Upper lobe of left lung (tissue), 6 donors: Measurements from ENCODE around the gene B3GALT5. TPM values are rescaled to one million over a fixed set of nuclear protein-coding genes. Genes with fewer than 3 reads are reported as not detected.

Experiments
- ATAC-seq, 2 donors: fragments of 200-7000 bp; cut with Tn5 transposase; one replicate each; pipeline ENCODE4 v1.9.1; 2022; ENCODE audit warnings: mild to moderate bottlenecking in 2 of 2, moderate library complexity in 2 of 2; ENCODE audit not compliant: low FRiP score in 2 of 2
- DNase-seq, 2 donors: peaks; one replicate each; pipeline ENCODE4 v3.0.0-alpha.2; 2019 to 2020
- H3K27ac ChIP-seq, 4 donors: fragments of 200-600 bp; sonication (generic); one replicate each; pipeline ENCODE4 v1.5.1; 2016 to 2019
- H3K27me3 ChIP-seq, 4 donors: fragments of 200-600 bp; sonication (generic); one replicate each; pipeline ENCODE4 v1.5.1; 2017 to 2019
- H3K36me3 ChIP-seq, 4 donors: fragments of 200-600 bp; sonication (generic); one replicate each; pipeline ENCODE4 v1.5.1; 2016 to 2019
- H3K4me1 ChIP-seq, 4 donors: fragments of 200-600 bp; sonication (generic); one replicate each; pipeline ENCODE4 v1.5.1; 2018 to 2019
- H3K4me3 ChIP-seq, 4 donors: fragments of 200-600 bp; sonication (generic); one replicate each; pipeline ENCODE4 v1.5.1; 2017 to 2019; ENCODE audit warnings: mild to moderate bottlenecking in 2 of 4, moderate library complexity in 1 of 4
- H3K9me3 ChIP-seq, 4 donors: fragments of 200-600 bp; sonication (generic); one replicate each; pipeline ENCODE4 v1.5.1; 2018 to 2019
- CTCF ChIP-seq, 6 experiments: fragments of 450-650 bp in 4 of 6; fragments of 200-600 bp in 2 of 6; sonication (generic) in 2 of 6; IDR thresholded peaks; one replicate each; pipeline ENCODE4 v1.5.1; 2016 to 2019; ENCODE audit warnings: antibody characterized with exemption in 6 of 6
- EP300 ChIP-seq, 4 donors: sonication (generic); formaldehyde crosslinking; IDR thresholded peaks; one replicate each; pipeline ENCODE4 v1.5.1; 2017; ENCODE audit warnings: antibody characterized with exemption in 4 of 4, control low read depth in 2 of 4
- POLR2A ChIP-seq, 4 donors: fragments of 450-650 bp; IDR thresholded peaks; one replicate each; pipeline ENCODE4 v1.5.1; 2016 to 2017; ENCODE audit warnings: antibody characterized with exemption in 4 of 4, mild to moderate bottlenecking in 2 of 4
- POLR2AphosphoS5 ChIP-seq, 2 donors: sonication (generic); formaldehyde crosslinking; IDR thresholded peaks; one replicate each; pipeline ENCODE4 v1.5.1; 2017; ENCODE audit warnings: antibody characterized with exemption in 2 of 2
- WGBS, 2 donors: methylation state at CpG; one replicate each; pipeline ENCODE4 v1.1.5; 2017 to 2018; 5-methylcytosine and 5-hydroxymethylcytosine counted together
- total RNA-seq, 6 donors: library from RNA; depleted of rRNA in 4 of 6; stranded (reverse); fragments of >200 nt in 4 of 6; gene quantifications; one replicate each; pipeline versions ENCODE4 v1.1.0 to v1.2.1, GENCODE V29; 2016 to 2021
- donor health status: DM: no; HTN: no; CAD: no; lungs with moderate emphysema.
- donor health status: DM: no; HTN: yes; CAD: no; lungs with severe emphysema.

Gene B3GALT5
- total RNA-seq, 6 donors from 2014 or later, result under 0.01 to 0.71 (median 0.09) TPM; not detected in 1

- Histone ChIP-seq H3K4me1 (peaks cover 0 to 2% (median 1%) of the 10 kb centered on the region in 4 donors), H3K27ac (no peak overlapping the region), H3K36me3 (no peaks in the 10 kb centered on the region), H3K9me3 (no peaks in the 10 kb centered on the region), H3K27me3 (no peaks in the 10 kb centered on the region), H3K4me3 (no peak overlapping the region)
- no peak for TF ChIP-seq EP300 (IDR thresholded peaks at IDR 0.05)
- TF ChIP-seq CTCF (IDR thresholded peaks at IDR 0.05), result no peak
- no peak for TF ChIP-seq POLR2AphosphoS5 (IDR thresholded peaks at IDR 0.05)
- no peak for TF ChIP-seq POLR2A (IDR thresholded peaks at IDR 0.05)
- WGBS, 2 donors, result 71 to 73% methylated on average over 7 to 10 of the region's 10 CpGs
- ATAC-seq, result peak in 1 of 2 donors; percentile 4
- no peak for DNase-seq
These were observed 62.1 kb downstream of the B3GALT5 start for GRCh38 chr21:39674801-39675200.

- Histone ChIP-seq H3K4me3 (no peak overlapping the region), H3K36me3 (no peaks in the 10 kb centered on the region), H3K4me1 (peaks cover 0 to 2% (median 1%) of the 10 kb centered on the region in 4 donors), H3K27me3 (no peaks in the 10 kb centered on the region), H3K27ac (peak overlapping the region in 3 of 4 donors; percentile 35 to 68 (median 59)), H3K9me3 (no peaks in the 10 kb centered on the region)
- no peak for TF ChIP-seq POLR2A (IDR thresholded peaks at IDR 0.05)
- 88 to 89% methylated on average over 12 of the region's 12 CpGs for WGBS, 2 donors
- ATAC-seq (no peak), DNase-seq (no peak)
These were observed 62.9 kb downstream of the B3GALT5 start for GRCh38 chr21:39675590-39675989.

GRCh38 chr21:39675993-39676661, 63.4 kb downstream of the B3GALT5 start:
- peaks cover 0 to 2% (median 1%) of the 10 kb centered on the region in 4 donors for H3K4me1 ChIP-seq
- H3K9me3 ChIP-seq, result no peaks in the 10 kb centered on the region
- ATAC-seq, result peak in 1 of 2 donors; percentile 29
- H3K4me3 ChIP-seq, result no peak overlapping the region
- DNase-seq, result no peak
- whole genome bisulfite sequencing, 2 donors, result 52 to 56% methylated on average over 13 to 14 of the region's 14 CpGs
- no peaks in the 10 kb centered on the region for H3K36me3 ChIP-seq
- no peak for TF ChIP-seq POLR2A (IDR thresholded peaks at IDR 0.05)
- no peak for TF ChIP-seq CTCF (IDR thresholded peaks at IDR 0.05)
- peak in 1 of 4 donors; percentile 25 for TF ChIP-seq EP300 (IDR thresholded peaks at IDR 0.05)
- peak in 1 of 2 donors; percentile 31 for TF ChIP-seq POLR2AphosphoS5 (IDR thresholded peaks at IDR 0.05)
- no peaks in the 10 kb centered on the region for H3K27me3 ChIP-seq
- H3K27ac ChIP-seq, result peak overlapping the region in 3 of 4 donors; percentile 59 to 74 (median 68)

- no peak overlapping the region for H3K27ac ChIP-seq
- H3K9me3 ChIP-seq, result no peaks in the 10 kb centered on the region
- H3K36me3 ChIP-seq, result no peaks in the 10 kb centered on the region
- peaks cover 0 to 2% (median 1%) of the 10 kb centered on the region in 4 donors for H3K4me1 ChIP-seq
- ATAC-seq (no peak), DNase-seq (no peak)
- 95 to 99% methylated on average over 4 of the region's 4 CpGs for WGBS, 2 donors
- H3K27me3 ChIP-seq, result no peaks in the 10 kb centered on the region
- H3K4me3 ChIP-seq, result no peak overlapping the region
- TF ChIP-seq CTCF (IDR thresholded peaks at IDR 0.05) (no peak), POLR2A (IDR thresholded peaks at IDR 0.05) (no peak), POLR2AphosphoS5 (IDR thresholded peaks at IDR 0.05) (no peak), EP300 (IDR thresholded peaks at IDR 0.05) (no peak)
These were observed 67.5 kb downstream of the B3GALT5 start for GRCh38 chr21:39680216-39680615.

- Histone ChIP-seq H3K4me1 (peaks cover 0 to 2% (median 0%) of the 10 kb centered on the region in 4 donors), H3K27me3 (no peaks in the 10 kb centered on the region), H3K9me3 (no peaks in the 10 kb centered on the region), H3K27ac (no peak overlapping the region), H3K4me3 (no peak overlapping the region), H3K36me3 (no peaks in the 10 kb centered on the region)
- ATAC-seq (peak in 1 of 2 donors; percentile 60), DNase-seq (no peak)
- 60 to 64% methylated on average over 4 of the region's 4 CpGs for WGBS, 2 donors
- TF ChIP-seq CTCF (IDR thresholded peaks at IDR 0.05), result no peak
- no peak for TF ChIP-seq POLR2A (IDR thresholded peaks at IDR 0.05)
- TF ChIP-seq EP300 (IDR thresholded peaks at IDR 0.05), result no peak
- TF ChIP-seq POLR2AphosphoS5 (IDR thresholded peaks at IDR 0.05), result no peak
These were observed 68.5 kb downstream of the B3GALT5 start for GRCh38 chr21:39681257-39681656.
